ENCODE results near the gene PTPRA. TPM values are rescaled to one million over a fixed set of nuclear protein-coding genes. Genes with fewer than 3 reads are reported as not detected.

The PTPRA gene
- polyA plus RNA-seq, 3 donors: 89.1 to 108 (median 97.5) TPM

GRCh38 chr20:2840138-2840966 is 32.9 kb upstream of the PTPRA start, which contains the start of the genes PCED1A and VPS16:
TSS of gene PCED1A (minus strand) at chr20:2840655. CDS start at chr20:2839912, 743 bp downstream.
TSS of gene VPS16 (plus strand) at chr20:2840745. CDS start at chr20:2840775, 30 bp downstream.
- peak in 10 of 11 donors; percentile 73 to 87 (median 84) for DNase-seq (ENCODE audit: extremely low read depth in 1 of 11, low read depth in 9 of 11, low spot score in 4 of 11)

- DNase-seq (ENCODE audit: extremely low read depth in 1 of 11, low read depth in 9 of 11, low spot score in 4 of 11): peak in 3 of 11 donors; percentile 24 to 26 (median 26)
Measured at GRCh38 chr20:2840967-2841531, 32.2 kb upstream of the PTPRA start.

- no peak for DNase-seq (ENCODE audit: extremely low read depth in 1 of 11, low read depth in 9 of 11, low spot score in 4 of 11)
Measured at GRCh38 chr20:2845607-2846006, 27.7 kb upstream of the PTPRA start.

- DNase-seq (ENCODE audit: extremely low read depth in 1 of 11, low read depth in 9 of 11, low spot score in 4 of 11): no peak
Measured at GRCh38 chr20:2846698-2847097, 26.6 kb upstream of the PTPRA start.

- DNase-seq (ENCODE audit: extremely low read depth in 1 of 11, low read depth in 9 of 11, low spot score in 4 of 11): no peak
Measured at GRCh38 chr20:2847802-2848201, 25.5 kb upstream of the PTPRA start.

- no peak for DNase-seq (ENCODE audit: extremely low read depth in 1 of 11, low read depth in 9 of 11, low spot score in 4 of 11)
Measured at GRCh38 chr20:2849529-2849928, 23.8 kb upstream of the PTPRA start.

- no peak for DNase-seq (ENCODE audit: extremely low read depth in 1 of 11, low read depth in 9 of 11, low spot score in 4 of 11)
Measured at GRCh38 chr20:2851086-2851485, 22.2 kb upstream of the PTPRA start.

- no peak for DNase-seq (ENCODE audit: extremely low read depth in 1 of 11, low read depth in 9 of 11, low spot score in 4 of 11)
Measured at GRCh38 chr20:2858591-2858990, 14.7 kb upstream of the PTPRA start.

GRCh38 chr20:2859330-2860121 is 13.8 kb upstream of the PTPRA start:
- DNase-seq (ENCODE audit: extremely low read depth in 1 of 11, low read depth in 9 of 11, low spot score in 4 of 11): no peak

GRCh38 chr20:2864626-2865025 is 8.7 kb upstream of the PTPRA start:
- DNase-seq (ENCODE audit: extremely low read depth in 1 of 11, low read depth in 9 of 11, low spot score in 4 of 11): no peak

- no peak for DNase-seq (ENCODE audit: extremely low read depth in 1 of 11, low read depth in 9 of 11, low spot score in 4 of 11)
Measured at GRCh38 chr20:2865101-2865500, 8.2 kb upstream of the PTPRA start.

- no peak for DNase-seq (ENCODE audit: extremely low read depth in 1 of 11, low read depth in 9 of 11, low spot score in 4 of 11)
Measured at GRCh38 chr20:2865630-2866029, 7.7 kb upstream of the PTPRA start.

GRCh38 chr20:2866236-2866635 is 7.0 kb upstream of the PTPRA start:
- no peak for DNase-seq (ENCODE audit: extremely low read depth in 1 of 11, low read depth in 9 of 11, low spot score in 4 of 11)

- no peak for DNase-seq (ENCODE audit: extremely low read depth in 1 of 11, low read depth in 9 of 11, low spot score in 4 of 11)
Measured at GRCh38 chr20:2867081-2867864, 6.0 kb upstream of the PTPRA start.

GRCh38 chr20:2869381-2869780 is 3.9 kb upstream of the PTPRA start:
- DNase-seq (ENCODE audit: extremely low read depth in 1 of 11, low read depth in 9 of 11, low spot score in 4 of 11): no peak

- no peak for DNase-seq (ENCODE audit: extremely low read depth in 1 of 11, low read depth in 9 of 11, low spot score in 4 of 11)
Measured at GRCh38 chr20:2871111-2871465, 2.2 kb upstream of the PTPRA start.

- DNase-seq (ENCODE audit: extremely low read depth in 1 of 11, low read depth in 9 of 11, low spot score in 4 of 11): no peak
Measured at GRCh38 chr20:2871661-2872458, 1.4 kb upstream of the PTPRA start.

GRCh38 chr20:2872459-2873009 is 747 bp upstream of the PTPRA start:
- peak in 3 of 11 donors; percentile 16 to 28 (median 21) for DNase-seq (ENCODE audit: extremely low read depth in 1 of 11, low read depth in 9 of 11, low spot score in 4 of 11)

All from renal cortex interstitium (tissue), 11 donors.